KMS-11 (cell line): ENCODE measurements around the gene MTFR2.
A peak's percentile ranks its signal among the peaks of the same experiment; 100 is the strongest.

ENCODE experiments used
- H2AFZ ChIP-seq: fragments of 200-600 bp; sonication (generic); 2 replicates; pipeline ENCODE4 v1.6.1; 2016; ENCODE audit warnings: antibody characterized with exemption, mixed run types, low read depth
- H3K27ac ChIP-seq: fragments of 200-600 bp; sonication (generic); 2 replicates; pipeline ENCODE4 v1.6.1; 2016; ENCODE audit warnings: mild to moderate bottlenecking, mixed run types
- H3K27me3 ChIP-seq: fragments of 200-600 bp; sonication (generic); 2 replicates; pipeline ENCODE4 v1.6.1; 2017; ENCODE audit warnings: mild to moderate bottlenecking, low read depth, mixed run types, moderate library complexity; ENCODE audit not compliant: insufficient read depth
- H3K36me3 ChIP-seq: fragments of 200-600 bp; sonication (generic); 2 replicates; pipeline ENCODE4 v1.6.1; 2017; ENCODE audit warnings: mild to moderate bottlenecking, mixed run types; ENCODE audit not compliant: insufficient read depth
- H3K4me1 ChIP-seq: fragments of 200-600 bp; sonication (generic); 2 replicates; pipeline ENCODE4 v1.6.1; 2016; ENCODE audit warnings: mild to moderate bottlenecking, low read depth, mixed run types; ENCODE audit not compliant: poor library complexity, severe bottlenecking
- H3K4me2 ChIP-seq: fragments of 200-600 bp; sonication (generic); 2 replicates; pipeline ENCODE4 v1.7.0; 2016; ENCODE audit warnings: mild to moderate bottlenecking, mixed run types
- H3K4me3 ChIP-seq: fragments of 200-600 bp; sonication (generic); IDR thresholded peaks from 2 replicates; pipeline ENCODE4 v1.6.1; 2017; ENCODE audit warnings: low read depth, low read length, mixed read lengths; ENCODE audit not compliant: insufficient read depth
- H3K79me2 ChIP-seq: fragments of 200-600 bp; sonication (generic); 2 replicates; pipeline ENCODE4 v1.6.1; 2016; ENCODE audit warnings: low read depth, mixed run types; ENCODE audit not compliant: insufficient read depth
- H3K9ac ChIP-seq: fragments of 200-600 bp; sonication (generic); 2 replicates; pipeline ENCODE4 v1.6.1; 2016; ENCODE audit warnings: mild to moderate bottlenecking, mixed run types
- H4K20me1 ChIP-seq: fragments of 200-600 bp; sonication (generic); 2 replicates; pipeline ENCODE4 v1.6.1; 2016; ENCODE audit warnings: mild to moderate bottlenecking, mixed run types; ENCODE audit not compliant: insufficient read depth
- CTCF ChIP-seq: fragments of 200-600 bp; sonication (generic); conservative IDR thresholded peaks from 2 replicates; pipeline ENCODE4 v1.6.1; 2017; ENCODE audit warnings: low read depth, mild to moderate bottlenecking, antibody characterized with exemption, low read length, moderate library complexity, mixed read lengths

The MTFR2 gene

GRCh38 chr6:136254851-136255466 lies 4.8 kb upstream of the MTFR2 start:
- TF ChIP-seq CTCF, result no peak
- H3K9ac ChIP-seq, result no peak overlapping the region
- H2AFZ ChIP-seq, result no peak overlapping the region
- H3K79me2 ChIP-seq, result no peaks in the 10 kb centered on the region; the same call in 1 of the 2 replicates
- H4K20me1 ChIP-seq, result no peaks in the 10 kb centered on the region; the same call in 1 of the 2 replicates
- no peak overlapping the region for H3K27ac ChIP-seq
- H3K36me3 ChIP-seq, result no peaks in the 10 kb centered on the region
- H3K4me3 ChIP-seq, result no peak overlapping the region
- no peaks in the 10 kb centered on the region for H3K27me3 ChIP-seq
- H3K4me1 ChIP-seq, result no peaks in the 10 kb centered on the region
- H3K4me2 ChIP-seq, result no peak overlapping the region

GRCh38 chr6:136253734-136254133 lies 3.6 kb upstream of the MTFR2 start:
- no peaks in the 10 kb centered on the region for H3K27me3 ChIP-seq
- TF ChIP-seq CTCF, result no peak

GRCh38 chr6:136252441-136252840 lies 2.3 kb upstream of the MTFR2 start:
- Histone ChIP-seq H2AFZ (no peak overlapping the region), H3K4me3 (no peak overlapping the region), H3K4me1 (peaks cover 8% of the 10 kb centered on the region), H4K20me1 (no peaks in the 10 kb centered on the region; the same call in 1 of the 2 replicates), H3K36me3 (no peaks in the 10 kb centered on the region), H3K27me3 (no peaks in the 10 kb centered on the region), H3K27ac (no peak overlapping the region), H3K79me2 (peaks cover 9% of the 10 kb centered on the region; the same call in 1 of the 2 replicates), H3K4me2 (no peak overlapping the region), H3K9ac (no peak overlapping the region)
- TF ChIP-seq CTCF, result no peak

More at GRCh38 chr6:136253734-136254133, 3.6 kb upstream of the MTFR2 start:
- H3K36me3 ChIP-seq, result no peaks in the 10 kb centered on the region
- H3K4me2 ChIP-seq, result no peak overlapping the region
- H3K9ac ChIP-seq, result no peak overlapping the region
- H2AFZ ChIP-seq, result no peak overlapping the region
- peaks cover 6% of the 10 kb centered on the region; the same call in 1 of the 2 replicates for H3K79me2 ChIP-seq
- H3K4me3 ChIP-seq, result no peak overlapping the region
- H3K4me1 ChIP-seq, result peaks cover 6% of the 10 kb centered on the region
- no peaks in the 10 kb centered on the region; the same call in 1 of the 2 replicates for H4K20me1 ChIP-seq
- no peak overlapping the region for H3K27ac ChIP-seq

- Histone ChIP-seq H3K27ac (no peak overlapping the region), H3K36me3 (no peaks in the 10 kb centered on the region), H3K27me3 (no peaks in the 10 kb centered on the region), H4K20me1 (no peaks in the 10 kb centered on the region), H3K79me2 (peaks cover 9% of the 10 kb centered on the region; the same call in 1 of the 2 replicates), H3K4me1 (peaks cover 8% of the 10 kb centered on the region), H3K4me3 (no peak overlapping the region), H3K9ac (no peak overlapping the region), H2AFZ (no peak overlapping the region; the same call in 1 of the 2 replicates), H3K4me2 (peak overlapping the region; percentile 49)
- no peak for TF ChIP-seq CTCF
These were observed 1.3 kb upstream of the MTFR2 start for GRCh38 chr6:136251394-136251793.
